Subcutaneous adipose tissue (tissue), 4 donors: ENCODE measurements around the gene PRRT4. TPM values are rescaled to one million over a fixed set of nuclear protein-coding genes. Genes with fewer than 3 reads are reported as not detected.

ENCODE experiments used
- CTCF ChIP-seq: fragments of 450-650 bp; IDR thresholded peaks from one replicate; pipeline ENCODE4 v1.5.1; 2016; ENCODE audit warnings: low read depth, mild to moderate bottlenecking, control low read depth, antibody characterized with exemption, moderate library complexity
- total RNA-seq, 4 donors: library from RNA; depleted of rRNA; stranded (reverse); fragments of >200 nt; gene quantifications; one replicate each; pipeline ENCODE4 v1.1.0, GENCODE V29; 2016

The PRRT4 gene
- total RNA-seq, 4 donors from 2014 or later, result 0.65 to 24.7 (median 2.9) TPM

DNA sequence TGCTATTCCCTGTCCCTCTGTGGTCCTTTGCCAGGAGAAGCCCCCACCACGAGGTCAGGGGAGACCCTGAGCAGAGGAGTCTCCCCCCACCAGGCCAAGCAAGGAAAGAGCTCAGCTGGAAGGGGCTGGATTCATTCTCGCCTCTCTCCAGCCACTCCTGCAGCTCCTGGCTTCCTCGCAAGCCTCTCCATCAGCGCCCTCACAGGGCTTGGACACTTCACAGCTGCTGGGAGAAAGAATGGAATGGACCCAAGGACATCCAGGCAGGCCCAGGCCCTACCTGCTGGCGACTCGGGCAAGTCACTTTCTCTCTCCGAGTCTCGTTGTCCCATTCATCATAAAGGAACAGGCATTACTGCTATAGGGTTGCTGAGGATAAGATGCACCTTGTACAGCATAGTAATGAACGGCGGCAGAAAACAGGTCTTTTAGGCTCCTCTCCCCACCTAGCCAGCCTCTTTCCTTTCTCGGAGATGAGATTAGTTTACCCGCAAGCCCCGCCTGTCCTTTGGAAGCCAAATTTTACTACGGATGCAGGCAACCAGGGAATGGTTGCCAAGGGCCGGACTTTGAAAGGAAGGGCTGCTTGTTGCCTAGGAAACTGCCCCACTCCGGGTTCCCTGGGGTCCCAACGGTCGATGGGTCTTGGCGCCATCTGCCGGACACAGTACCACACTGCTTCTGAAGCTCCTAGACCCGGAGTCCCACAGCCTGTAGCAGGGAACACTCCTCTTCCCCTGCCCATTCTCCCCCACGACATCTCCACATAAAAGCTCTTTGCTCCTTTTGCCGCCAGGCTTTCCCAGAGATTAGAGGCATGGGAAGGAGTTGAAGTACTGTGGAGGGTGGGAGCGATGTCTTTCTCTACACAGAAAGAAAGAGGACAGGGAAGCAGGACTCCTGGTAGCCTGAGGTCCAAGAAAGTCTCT lies 26.0 kb upstream of the PRRT4 start:
- no peak for TF ChIP-seq CTCF

DNA sequence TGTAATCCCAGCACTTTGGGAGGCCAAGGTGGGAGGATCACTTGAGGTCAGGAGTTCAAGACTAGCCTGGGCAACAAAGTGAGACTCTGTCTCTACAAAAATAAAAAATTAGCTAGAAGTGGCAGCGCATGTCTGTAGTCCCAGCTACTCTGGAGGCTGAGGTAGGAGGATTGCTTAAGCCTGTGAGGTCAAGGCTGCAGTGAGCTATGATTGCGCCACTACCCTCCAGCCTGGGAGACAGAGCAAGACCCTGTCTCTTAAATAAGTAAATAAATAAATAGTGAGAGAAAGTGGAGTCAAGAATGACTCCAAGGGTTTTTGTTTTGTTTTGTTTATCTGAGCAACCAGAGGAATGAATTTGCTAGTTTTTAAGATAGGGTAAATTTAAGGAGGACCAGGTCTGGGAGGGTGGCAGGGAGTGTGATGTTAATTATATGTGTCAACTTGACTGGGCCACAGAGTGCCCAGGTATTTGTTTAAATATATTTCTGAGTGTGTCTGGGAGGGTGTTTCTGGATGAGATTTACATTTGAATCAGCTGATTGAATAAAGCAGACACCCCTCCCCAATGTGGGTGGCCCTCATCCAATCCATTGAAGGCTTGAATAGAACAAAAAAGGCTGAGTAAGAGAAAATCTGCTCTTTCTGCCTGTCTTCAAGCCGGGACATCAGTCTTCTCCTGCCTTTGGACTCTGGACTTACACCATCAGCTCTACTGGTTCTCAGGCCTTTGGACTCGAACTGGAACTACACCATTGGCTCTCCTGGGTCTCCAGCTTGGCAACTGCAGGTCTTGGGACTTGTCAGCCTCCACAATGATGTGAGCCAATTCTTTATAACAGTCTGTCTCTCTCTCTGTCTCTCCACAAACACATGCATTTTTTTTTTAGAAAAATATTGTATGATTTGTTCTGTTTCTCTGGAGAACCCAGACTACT lies 24.8 kb upstream of the PRRT4 start:
- TF ChIP-seq CTCF, result no peak

GRCh38 chr7:128384726-128385125 lies 23.2 kb upstream of the PRRT4 start:
- TF ChIP-seq CTCF, result no peak

DNA sequence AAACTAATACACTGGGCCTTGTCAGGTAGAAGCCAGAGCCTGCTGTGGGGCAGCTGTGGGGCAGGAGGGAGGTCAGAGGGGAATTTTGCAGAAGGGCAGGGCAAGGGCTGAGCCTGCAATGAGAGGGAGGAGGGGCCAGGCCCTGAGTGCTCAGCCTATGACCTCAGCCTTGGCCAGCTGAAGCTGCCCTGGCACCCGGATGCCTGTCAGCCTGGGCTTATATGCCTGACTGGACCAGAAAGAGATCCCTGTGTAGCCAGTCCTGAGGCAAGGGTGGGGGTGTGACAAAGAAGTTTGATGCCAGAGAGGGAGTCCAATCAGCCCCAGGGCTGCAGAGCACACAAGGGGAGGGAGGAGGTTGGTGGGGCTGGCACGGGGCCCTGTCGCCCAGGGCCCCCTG lies 22.3 kb upstream of the PRRT4 start:
- no peak for TF ChIP-seq CTCF

GRCh38 chr7:128381161-128381821 lies 19.8 kb upstream of the PRRT4 start:
- no peak for TF ChIP-seq CTCF

DNA sequence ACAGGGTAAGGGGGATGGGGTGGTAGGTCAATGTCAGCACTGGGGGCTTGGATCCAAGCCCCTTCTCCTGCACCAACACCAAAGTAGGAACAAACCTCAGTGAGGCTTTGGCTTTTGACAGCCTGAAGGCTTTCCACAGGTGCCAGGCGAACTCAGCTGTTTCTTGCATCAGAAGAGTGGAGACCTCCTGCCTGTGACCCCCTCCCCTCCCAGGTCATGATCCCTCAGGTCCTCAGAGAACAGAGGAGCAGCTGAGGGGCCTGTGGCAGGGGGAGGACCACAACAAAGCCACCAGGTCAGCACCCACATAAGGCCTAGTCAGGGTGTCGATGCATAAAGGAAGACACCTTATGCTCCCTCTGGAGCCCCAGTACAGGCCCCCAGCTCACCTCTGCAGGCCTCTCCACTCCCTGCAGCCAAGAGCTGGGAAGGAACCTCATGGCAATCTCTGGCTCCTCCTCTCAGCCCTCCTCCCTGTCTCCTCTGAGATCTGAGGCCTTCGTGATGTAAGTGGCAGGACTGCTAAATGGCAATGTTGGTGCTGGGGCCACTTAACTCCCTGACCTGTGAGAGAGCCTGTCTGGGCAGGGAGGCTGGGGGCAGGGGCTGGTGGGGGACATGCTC lies 19.1 kb upstream of the PRRT4 start:
- no peak for TF ChIP-seq CTCF
